ENCODE measurements around the gene MROH7.

GRCh38 chr1:54643736-54644135 is 2.1 kb downstream of the MROH7 start:
- TF ChIP-seq CTCF (conservative IDR thresholded peaks at IDR 0.05), result no peak
- TF ChIP-seq EZH2 (IDR thresholded peaks at IDR 0.05; ENCODE audit: low read depth), result no peak

All from PC-9 (cell line).